ENCODE measurements around the gene AFG1L.

AFG1L gene

DNA sequence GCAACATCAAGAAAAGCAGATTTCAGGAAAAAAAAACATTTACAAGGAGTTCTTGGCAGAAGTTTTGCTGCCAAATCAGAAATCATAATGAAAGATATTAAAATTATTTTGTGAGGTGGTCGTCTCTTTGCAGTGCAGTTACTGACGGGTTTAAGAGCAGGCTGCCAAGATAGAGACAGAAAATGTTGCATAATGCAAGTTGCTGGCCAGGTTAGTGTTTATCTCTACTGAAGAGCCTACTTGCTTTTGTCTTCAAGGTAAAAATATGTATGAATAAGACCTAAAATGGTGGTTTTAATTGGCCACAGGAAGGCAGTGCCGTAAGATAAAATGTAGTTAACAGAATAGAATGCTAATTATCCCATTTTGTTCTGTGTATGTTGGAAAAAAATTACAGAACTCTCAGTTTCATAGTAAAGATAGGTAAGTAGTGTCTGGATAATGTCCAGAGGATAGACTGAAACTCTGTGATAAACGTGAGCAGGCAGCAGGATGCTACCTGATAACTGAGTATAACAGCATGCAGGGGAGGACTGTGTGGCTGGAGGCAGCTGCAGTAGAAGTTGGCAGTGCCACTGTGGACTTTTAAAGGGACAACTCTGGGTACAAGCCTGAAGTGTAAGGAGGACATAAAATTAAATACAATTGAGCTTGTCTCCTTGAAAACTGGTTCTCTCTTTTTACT, 279.7 kb downstream of the AFG1L start:
- no peak for DNase-seq (ENCODE audit: low read depth, low spot score)

Measured in activated naive CD8-positive, alpha-beta T cell treated with anti-CD3 and anti-CD28 coated beads, Interleukin-2, amount 50 U/mL, for 16 hours (primary cell).